Right ventricle myocardium inferior (tissue), 1 donor: ENCODE measurements around the gene RICTOR. TPM values are rescaled to one million over a fixed set of nuclear protein-coding genes. Genes with fewer than 3 reads are reported as not detected.

ENCODE experiments used
- ATAC-seq: fragments of 200-7000 bp; cut with Tn5 transposase; one replicate; pipeline ENCODE4 v1.9.1; 2020; ENCODE audit warnings: mild to moderate bottlenecking, moderate library complexity
- DNase-seq: peaks from one replicate; pipeline ENCODE4 v3.0.0; 2021; ENCODE audit errors: missing footprints
- intact Hi-C: fragments of 100-400 bp; cut with DNase I; formaldehyde crosslinking; loops from one replicate; pipeline ENCODE4 v1.11.0; 2022
- long read RNA-seq: library from polyadenylated mRNA; unstranded; transcript quantifications from one replicate; pipeline ENCODE4 v2.0.0, GENCODE V29; 2021
- total RNA-seq: library from RNA; stranded (reverse); fragmentation: NEBNext Ultra II Directional; extraction: Animal tissue kit (Norgen Biotek cat#: 25700); gene quantifications from one replicate; pipeline ENCODE4 v1.2.1, GENCODE V29; 2021
- donor health status: DM: no; HTN: yes; CAD: no; lungs with severe emphysema.

Gene RICTOR
- total RNA-seq, result 26.0 TPM
- long read RNA-seq, partial matches to known transcripts, result 0 of 1 reads
- long read RNA-seq, other reads (novel, unspliced or antisense), result 1 of 1 reads

- ATAC-seq, result peak; percentile 97
- intact Hi-C loops, result loop anchor here (2.0 to 5.0 kb wide), 2 partner anchors 57 to 69 kb away; no protein-coding TSS in a partner anchor
- peak; percentile 97 for DNase-seq
Measured at GRCh38 chr5:39074017-39074814, at the start of gene RICTOR. Gene RICTOR (minus strand): TSS chr5:39074399. CDS start chr5:39074377, 22 bp downstream.

- DNase-seq (no peak), ATAC-seq (no peak)
- intact Hi-C loops, result no loop called here
Measured at GRCh38 chr5:39121922-39122321, 47.7 kb upstream of the RICTOR start.

- ATAC-seq (no peak), DNase-seq (no peak)
- intact Hi-C loops, result no loop called here
Measured at GRCh38 chr5:39121315-39121714, 47.1 kb upstream of the RICTOR start.

GRCh38 chr5:39120052-39120420 lies 45.8 kb upstream of the RICTOR start:
- no peak for DNase-seq
- ATAC-seq, result no peak
- intact Hi-C loops, result no loop called here

- ATAC-seq (no peak), DNase-seq (no peak)
- intact Hi-C loops, result no loop called here
Measured at GRCh38 chr5:39119404-39120051, 45.3 kb upstream of the RICTOR start.

- intact Hi-C loops, result no loop called here
- DNase-seq (no peak), ATAC-seq (no peak)
Measured at GRCh38 chr5:39118638-39119037, 44.4 kb upstream of the RICTOR start.

- no peak for DNase-seq
- no peak for ATAC-seq
- intact Hi-C loops, result no loop called here
Measured at GRCh38 chr5:39117401-39117800, 43.2 kb upstream of the RICTOR start.

GRCh38 chr5:39116344-39117170 lies 42.4 kb upstream of the RICTOR start:
- intact Hi-C loops, result no loop called here
- DNase-seq (no peak), ATAC-seq (no peak)

GRCh38 chr5:39115644-39116343 lies 41.6 kb upstream of the RICTOR start:
- no peak for ATAC-seq
- intact Hi-C loops, result no loop called here
- no peak for DNase-seq

GRCh38 chr5:39114155-39114554 lies 40.0 kb upstream of the RICTOR start:
- DNase-seq (no peak), ATAC-seq (no peak)
- intact Hi-C loops, result no loop called here

GRCh38 chr5:39113354-39113953 lies 39.3 kb upstream of the RICTOR start:
- no peak for DNase-seq
- intact Hi-C loops, result no loop called here
- ATAC-seq, result no peak

GRCh38 chr5:39109606-39110005 lies 35.4 kb upstream of the RICTOR start:
- intact Hi-C loops, result no loop called here
- ATAC-seq, result no peak

GRCh38 chr5:39108987-39109386 lies 34.8 kb upstream of the RICTOR start:
- ATAC-seq (no peak), DNase-seq (no peak)
- intact Hi-C loops, result no loop called here

More at GRCh38 chr5:39109606-39110005, 35.4 kb upstream of the RICTOR start:
- no peak for DNase-seq

- DNase-seq, result no peak
- intact Hi-C loops, result no loop called here
- no peak for ATAC-seq
Measured at GRCh38 chr5:39107350-39107749, 33.2 kb upstream of the RICTOR start.

- DNase-seq (no peak), ATAC-seq (no peak)
- intact Hi-C loops, result no loop called here
Measured at GRCh38 chr5:39106322-39106721, 32.1 kb upstream of the RICTOR start.

- no peak for ATAC-seq
- DNase-seq, result no peak
- intact Hi-C loops, result no loop called here
Measured at GRCh38 chr5:39104221-39104620, 30.0 kb upstream of the RICTOR start.

- ATAC-seq (no peak), DNase-seq (no peak)
- intact Hi-C loops, result no loop called here
Measured at GRCh38 chr5:39102684-39103155, 28.5 kb upstream of the RICTOR start.

- ATAC-seq, result no peak
- DNase-seq, result no peak
- intact Hi-C loops, result no loop called here
Measured at GRCh38 chr5:39100851-39101396, 26.7 kb upstream of the RICTOR start.
